Measurements from ENCODE around the gene MRGPRG.

The MRGPRG gene

GRCh38 chr11:3204141-3205015 is 14.2 kb downstream of the MRGPRG start:
- Mint-ChIP-seq H3K4me1 (ENCODE audit: low read depth) (peaks cover 5% of the 10 kb centered on the region), H3K27ac (no peak overlapping the region), H3K27me3 (peaks cover 5% of the 10 kb centered on the region), H3K9me3 (no peaks in the 10 kb centered on the region), H3K36me3 (ENCODE audit: low read depth) (no peaks in the 10 kb centered on the region), H3K4me3 (no peak overlapping the region)

- Mint-ChIP-seq H3K4me1 (ENCODE audit: low read depth) (peaks cover 5% of the 10 kb centered on the region), H3K9me3 (no peaks in the 10 kb centered on the region), H3K4me3 (no peak overlapping the region), H3K36me3 (ENCODE audit: low read depth) (no peaks in the 10 kb centered on the region), H3K27me3 (peaks cover 6% of the 10 kb centered on the region), H3K27ac (no peak overlapping the region)
These were observed 15.2 kb downstream of the MRGPRG start for GRCh38 chr11:3203221-3204043.

GRCh38 chr11:3202759-3203158 is 15.9 kb downstream of the MRGPRG start:
- Mint-ChIP-seq H3K27ac (no peak overlapping the region), H3K36me3 (ENCODE audit: low read depth) (no peaks in the 10 kb centered on the region), H3K4me1 (ENCODE audit: low read depth) (peaks cover 5% of the 10 kb centered on the region), H3K27me3 (peaks cover 8% of the 10 kb centered on the region), H3K4me3 (no peak overlapping the region), H3K9me3 (no peaks in the 10 kb centered on the region)

GRCh38 chr11:3202305-3202704 is 16.3 kb downstream of the MRGPRG start:
- Mint-ChIP-seq H3K4me1 (ENCODE audit: low read depth) (peaks cover 5% of the 10 kb centered on the region), H3K4me3 (no peak overlapping the region), H3K27ac (no peak overlapping the region), H3K9me3 (no peaks in the 10 kb centered on the region), H3K36me3 (ENCODE audit: low read depth) (no peaks in the 10 kb centered on the region), H3K27me3 (peaks cover 8% of the 10 kb centered on the region)

- no peak overlapping the region for H3K4me3 Mint-ChIP-seq
- H3K27me3 Mint-ChIP-seq = peaks cover 8% of the 10 kb centered on the region
- H3K4me1 Mint-ChIP-seq (ENCODE audit: low read depth) = peaks cover 5% of the 10 kb centered on the region
- H3K9me3 Mint-ChIP-seq = no peaks in the 10 kb centered on the region
- H3K36me3 Mint-ChIP-seq (ENCODE audit: low read depth) = no peaks in the 10 kb centered on the region
- no peak overlapping the region for H3K27ac Mint-ChIP-seq
These were observed 16.9 kb downstream of the MRGPRG start for GRCh38 chr11:3201677-3202181.

- peaks cover 8% of the 10 kb centered on the region for H3K27me3 Mint-ChIP-seq
- H3K4me3 Mint-ChIP-seq = no peak overlapping the region
- H3K36me3 Mint-ChIP-seq (ENCODE audit: low read depth) = no peaks in the 10 kb centered on the region
- no peak overlapping the region for H3K27ac Mint-ChIP-seq
- no peaks in the 10 kb centered on the region for H3K9me3 Mint-ChIP-seq
- H3K4me1 Mint-ChIP-seq (ENCODE audit: low read depth) = peaks cover 5% of the 10 kb centered on the region
These were observed 17.5 kb downstream of the MRGPRG start for GRCh38 chr11:3201112-3201581.

GRCh38 chr11:3200388-3201111 is 18.1 kb downstream of the MRGPRG start:
- H3K4me1 Mint-ChIP-seq (ENCODE audit: low read depth) = peaks cover 5% of the 10 kb centered on the region
- H3K9me3 Mint-ChIP-seq = no peaks in the 10 kb centered on the region
- no peak overlapping the region for H3K4me3 Mint-ChIP-seq
- H3K27ac Mint-ChIP-seq = no peak overlapping the region
- H3K36me3 Mint-ChIP-seq (ENCODE audit: low read depth) = no peaks in the 10 kb centered on the region
- peaks cover 8% of the 10 kb centered on the region for H3K27me3 Mint-ChIP-seq

GRCh38 chr11:3199537-3200295 is 18.9 kb downstream of the MRGPRG start:
- peaks cover 5% of the 10 kb centered on the region for H3K4me1 Mint-ChIP-seq (ENCODE audit: low read depth)
- H3K27me3 Mint-ChIP-seq = peaks cover 8% of the 10 kb centered on the region
- H3K36me3 Mint-ChIP-seq (ENCODE audit: low read depth) = no peaks in the 10 kb centered on the region
- H3K27ac Mint-ChIP-seq = no peak overlapping the region
- no peaks in the 10 kb centered on the region for H3K9me3 Mint-ChIP-seq
- H3K4me3 Mint-ChIP-seq = no peak overlapping the region

- H3K36me3 Mint-ChIP-seq (ENCODE audit: low read depth) = no peaks in the 10 kb centered on the region
- H3K4me1 Mint-ChIP-seq (ENCODE audit: low read depth) = peaks cover 5% of the 10 kb centered on the region
- peaks cover 8% of the 10 kb centered on the region for H3K27me3 Mint-ChIP-seq
- no peaks in the 10 kb centered on the region for H3K9me3 Mint-ChIP-seq
- H3K27ac Mint-ChIP-seq = no peak overlapping the region
- no peak overlapping the region for H3K4me3 Mint-ChIP-seq
These were observed 19.8 kb downstream of the MRGPRG start for GRCh38 chr11:3198815-3199214.

- Mint-ChIP-seq H3K27ac (no peak overlapping the region), H3K4me3 (no peak overlapping the region), H3K36me3 (ENCODE audit: low read depth) (no peaks in the 10 kb centered on the region), H3K27me3 (peaks cover 8% of the 10 kb centered on the region), H3K9me3 (no peaks in the 10 kb centered on the region), H3K4me1 (ENCODE audit: low read depth) (peaks cover 5% of the 10 kb centered on the region)
These were observed 20.6 kb downstream of the MRGPRG start for GRCh38 chr11:3197878-3198528.

GRCh38 chr11:3197044-3197695 is 21.4 kb downstream of the MRGPRG start:
- Mint-ChIP-seq H3K36me3 (ENCODE audit: low read depth) (no peaks in the 10 kb centered on the region), H3K4me1 (ENCODE audit: low read depth) (no peaks in the 10 kb centered on the region), H3K4me3 (no peak overlapping the region), H3K27me3 (peaks cover 3% of the 10 kb centered on the region), H3K27ac (no peak overlapping the region), H3K9me3 (no peaks in the 10 kb centered on the region)

GRCh38 chr11:3196161-3197043 is 22.2 kb downstream of the MRGPRG start:
- Mint-ChIP-seq H3K36me3 (ENCODE audit: low read depth) (no peaks in the 10 kb centered on the region), H3K27me3 (peaks cover 3% of the 10 kb centered on the region), H3K4me3 (no peak overlapping the region), H3K9me3 (no peaks in the 10 kb centered on the region), H3K4me1 (ENCODE audit: low read depth) (no peaks in the 10 kb centered on the region), H3K27ac (no peak overlapping the region)
